Stimulated activated CD8-positive, alpha-beta memory T cell treated with anti-CD3 and anti-CD28 coated beads, Interleukin-7, amount 100 ng/mL, for 4 hours (primary cell): Measurements from ENCODE around the gene BARHL1.

Experiments
- DNase-seq, 2 donors: peaks; one replicate each; pipeline ENCODE4 v3.0.0-alpha.2; 2020; ENCODE audit warnings: low read depth in 2 of 2

The BARHL1 gene

DNA sequence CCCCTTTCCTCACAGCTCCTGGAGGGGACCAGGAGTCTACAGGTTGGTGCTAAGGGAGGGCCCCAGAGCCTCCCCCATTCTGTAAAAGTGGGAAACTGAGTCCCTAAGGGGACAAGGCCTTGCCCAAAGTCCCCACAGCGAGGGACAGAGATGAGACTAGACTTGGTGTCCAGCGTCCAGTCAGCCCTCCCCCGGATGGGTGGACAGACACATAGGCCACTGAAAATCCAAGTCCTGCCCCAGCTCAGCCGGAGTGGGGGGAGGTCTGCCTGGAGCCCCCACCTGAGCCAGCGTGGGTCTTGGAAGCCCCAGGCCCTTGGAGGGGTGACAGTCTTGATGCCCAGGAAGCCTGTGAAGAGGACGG, 5.2 kb downstream of the BARHL1 start:
- DNase-seq = no peak

DNA sequence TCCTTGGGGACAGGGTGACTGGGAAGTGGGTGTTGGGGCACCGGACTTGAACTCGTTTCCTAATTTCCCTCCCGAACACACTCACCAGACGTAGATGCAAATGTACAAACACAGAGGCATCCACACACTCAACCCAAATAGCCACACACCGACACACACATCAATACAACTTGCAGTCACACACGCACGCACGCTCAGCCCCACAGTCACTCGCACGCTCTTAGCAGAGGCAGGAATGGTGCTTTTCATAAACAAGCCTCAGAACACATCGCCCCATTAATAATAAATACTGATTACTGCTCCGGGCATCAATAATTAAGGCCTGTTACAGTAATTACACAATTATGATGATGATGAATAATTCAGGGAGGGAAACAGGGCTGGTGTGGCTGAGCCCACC, 5.7 kb downstream of the BARHL1 start:
- no peak for DNase-seq

DNA sequence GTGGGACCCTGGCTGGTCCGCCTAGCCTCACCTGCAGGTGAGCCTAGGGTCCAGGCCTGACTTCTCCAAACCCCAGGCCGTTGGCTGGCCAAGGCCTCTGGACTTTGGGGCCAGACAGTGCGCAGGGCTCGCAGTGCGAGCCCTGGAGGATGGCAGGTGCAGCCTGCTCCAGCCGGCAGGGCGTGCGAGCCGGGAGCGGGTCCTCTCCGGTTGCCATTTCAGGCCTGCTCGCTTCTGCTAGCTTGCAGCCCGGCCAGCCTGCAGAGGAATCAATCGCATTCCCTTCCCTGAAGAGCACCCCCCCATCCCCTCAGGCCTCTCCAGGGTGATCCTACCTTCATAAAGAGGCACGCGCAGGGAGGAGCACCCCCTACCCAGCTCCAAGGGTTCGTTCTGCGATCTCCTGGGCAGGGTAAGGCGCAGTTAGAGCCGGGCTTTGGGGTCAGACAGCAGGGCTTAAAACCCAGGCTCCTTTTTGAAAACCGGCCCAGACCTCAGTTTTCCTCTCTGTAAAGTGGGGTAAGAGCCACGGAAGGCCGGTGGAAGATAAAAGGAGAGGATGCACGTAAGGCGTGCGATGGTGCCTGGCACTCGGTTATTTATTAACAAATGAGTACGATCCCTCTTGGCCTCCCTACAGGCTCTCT, 6.2 kb downstream of the BARHL1 start:
- DNase-seq = no peak

- DNase-seq = no peak
These were observed 7.0 kb downstream of the BARHL1 start for GRCh38 chr9:132589148-132590036.

- no peak for DNase-seq
These were observed 7.6 kb downstream of the BARHL1 start for GRCh38 chr9:132590037-132590317.

GRCh38 chr9:132590318-132591182, 8.1 kb downstream of the BARHL1 start:
- DNase-seq = no peak

DNA sequence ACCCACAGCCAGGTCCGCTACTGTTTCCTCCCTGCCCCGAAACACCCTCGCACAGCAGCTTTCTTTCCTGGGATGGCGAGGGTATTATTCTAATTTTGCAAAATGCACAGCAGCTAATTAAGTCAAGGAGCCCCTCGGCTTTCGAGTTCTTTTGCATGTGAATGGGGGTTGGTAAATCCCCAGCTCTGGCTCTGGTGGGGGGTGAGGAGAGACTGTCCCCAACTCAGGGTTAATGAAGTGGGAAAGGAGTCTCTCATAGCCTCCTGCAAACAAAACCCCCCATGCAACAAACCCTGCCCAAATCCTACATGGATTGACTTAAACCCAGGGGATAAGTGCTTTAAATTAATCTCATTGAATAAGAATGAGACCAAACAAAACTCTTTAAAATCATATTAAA, 8.8 kb downstream of the BARHL1 start:
- no peak for DNase-seq

GRCh38 chr9:132591751-132592314, 9.4 kb downstream of the BARHL1 start:
- DNase-seq = no peak

DNA sequence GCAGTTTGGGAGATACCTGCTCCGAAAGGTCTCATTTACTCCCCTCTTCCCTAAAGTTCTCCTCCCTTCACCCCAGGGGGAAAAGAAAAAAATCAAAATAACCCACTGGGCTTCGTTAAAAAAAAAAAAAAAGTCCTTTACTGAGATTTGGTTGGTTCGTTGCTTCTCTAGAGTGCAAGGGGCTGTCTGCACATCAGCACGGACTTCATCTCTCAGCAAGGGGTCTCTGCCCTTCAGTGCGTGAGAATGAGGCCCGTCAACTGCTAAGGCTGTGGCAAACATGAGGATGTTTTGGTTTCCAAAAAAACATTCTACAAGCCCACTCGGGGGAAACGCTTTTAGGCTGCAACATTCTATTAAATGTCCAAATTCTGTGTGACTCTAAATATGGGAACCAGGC, 10.0 kb downstream of the BARHL1 start:
- DNase-seq = no peak

DNA sequence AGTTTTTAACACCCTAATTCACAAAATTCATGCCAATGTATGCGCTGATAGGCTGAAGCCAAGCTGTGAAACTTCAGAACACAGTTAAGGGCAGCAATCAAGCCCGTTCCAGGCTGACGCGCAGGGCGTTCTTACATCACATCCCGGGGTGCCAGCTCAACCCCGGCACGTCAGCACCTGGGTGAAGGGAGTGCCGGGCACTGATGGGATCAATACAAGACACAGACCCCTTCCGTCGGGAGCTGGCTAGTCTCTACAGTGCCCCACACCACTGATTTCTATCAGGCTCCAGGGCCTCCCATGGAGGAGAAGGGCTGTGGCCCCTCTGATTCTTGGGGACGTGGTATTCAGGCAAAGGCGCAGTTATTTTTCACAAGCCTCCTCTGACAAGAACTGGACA, 12.0 kb downstream of the BARHL1 start:
- no peak for DNase-seq

GRCh38 chr9:132595319-132595718, 12.9 kb downstream of the BARHL1 start:
- no peak for DNase-seq

- DNase-seq = no peak
These were observed 13.8 kb downstream of the BARHL1 start for GRCh38 chr9:132596200-132596599.

DNA sequence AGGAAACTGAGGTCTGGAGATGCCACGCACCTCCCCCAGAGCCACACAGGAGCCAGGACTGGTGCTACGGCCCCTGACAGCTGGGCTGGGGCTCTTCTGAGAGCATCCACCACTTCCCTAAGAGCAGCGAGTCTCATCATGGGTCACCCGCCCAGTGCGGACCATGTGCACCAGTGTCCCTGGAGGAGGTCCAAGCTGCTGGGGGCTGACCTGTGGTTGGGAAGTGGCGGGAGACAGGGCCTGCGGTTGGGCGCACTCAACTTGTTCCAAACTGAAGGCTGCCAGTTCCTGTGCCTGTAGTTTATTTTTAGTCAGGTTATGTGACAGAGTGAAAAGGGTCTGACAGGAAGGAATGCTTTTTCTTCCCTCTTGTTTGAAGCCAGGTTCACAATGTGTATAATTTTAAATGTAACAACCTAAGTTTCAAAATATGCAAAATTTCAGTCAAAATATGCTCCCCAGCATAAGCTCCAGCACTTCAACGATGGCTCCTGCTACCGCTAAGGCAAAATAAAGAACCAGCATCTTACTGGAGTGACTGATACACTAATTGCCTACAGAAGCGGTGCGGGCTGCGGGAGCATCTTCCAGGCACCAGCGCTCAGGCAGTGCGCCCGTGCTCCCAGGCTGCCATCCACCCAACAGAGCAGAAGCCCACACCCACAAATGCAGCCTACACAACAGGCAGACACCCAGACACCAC, 14.8 kb downstream of the BARHL1 start:
- no peak for DNase-seq

GRCh38 chr9:132600326-132600984, 18.0 kb downstream of the BARHL1 start:
- no peak for DNase-seq

- no peak for DNase-seq
These were observed 19.8 kb downstream of the BARHL1 start for GRCh38 chr9:132602207-132602606.

DNA sequence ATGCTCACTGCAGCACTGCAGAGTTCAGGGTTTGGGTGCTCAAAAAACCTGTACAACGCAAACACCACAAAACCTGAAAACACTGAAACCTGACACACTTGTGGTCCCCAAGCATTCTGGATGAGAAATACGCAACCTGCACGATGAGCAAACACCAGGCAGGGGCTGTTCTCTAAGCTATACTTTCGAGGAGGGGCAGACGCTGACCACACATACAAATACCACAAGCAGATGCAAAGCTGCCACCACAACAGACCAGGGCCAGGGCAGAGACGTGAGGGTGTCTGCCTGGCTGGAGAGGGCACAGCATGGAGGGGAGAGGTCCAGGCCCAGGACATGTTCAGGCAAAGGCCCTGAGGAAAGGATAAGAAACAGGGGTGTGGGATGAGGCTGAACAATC, 23.0 kb downstream of the BARHL1 start:
- DNase-seq = no peak

- no peak for DNase-seq
These were observed 23.7 kb downstream of the BARHL1 start for GRCh38 chr9:132606066-132606465.

DNA sequence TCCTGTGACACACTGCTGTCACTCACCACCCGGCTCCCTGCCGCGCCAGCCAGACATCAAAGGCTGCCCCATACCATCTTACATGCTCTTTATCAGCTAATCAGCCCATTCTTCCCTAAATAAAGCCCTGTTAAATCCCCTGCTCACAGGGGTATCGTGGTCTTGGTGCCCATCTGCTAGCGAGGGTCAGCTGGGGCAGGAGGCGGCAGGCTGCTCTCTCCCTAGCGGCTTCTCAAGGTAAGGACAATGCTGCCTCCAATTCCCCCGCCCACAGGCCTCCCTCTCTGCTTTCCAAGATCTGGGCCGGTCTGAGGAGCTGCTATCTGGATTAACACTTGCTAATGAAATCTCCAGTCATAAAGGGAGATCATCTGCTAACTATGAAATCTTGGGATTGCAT, 26.8 kb downstream of the BARHL1 start:
- no peak for DNase-seq

GRCh38 chr9:132609829-132610228, 27.4 kb downstream of the BARHL1 start:
- DNase-seq = no peak

GRCh38 chr9:132610661-132611060, 28.3 kb downstream of the BARHL1 start:
- DNase-seq = no peak

DNA sequence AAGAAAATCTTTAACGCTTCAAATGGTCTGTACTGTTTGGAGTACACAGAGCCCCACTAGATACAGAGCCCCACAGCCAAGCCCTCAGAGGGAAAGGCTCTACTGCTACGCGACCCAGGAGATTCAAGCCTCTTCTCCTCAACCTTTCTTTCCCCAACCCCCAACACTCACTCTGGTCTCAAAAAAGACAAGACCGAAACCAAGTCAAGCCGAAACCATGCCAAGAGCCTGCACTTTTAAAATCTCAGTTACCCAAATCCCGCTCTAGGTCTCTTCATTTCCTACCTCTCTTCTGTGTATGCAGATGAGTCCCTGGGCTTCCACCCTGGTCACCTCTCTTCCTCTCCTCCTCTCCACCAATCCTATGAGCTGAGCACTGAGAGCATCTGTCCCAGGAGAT, 31.9 kb downstream of the BARHL1 start:
- DNase-seq = no peak
